Astrocyte of the cerebellum (primary cell): ENCODE results near the gene VSNL1.

ENCODE experiments used
- DNase-seq: peaks from one replicate; pipeline ENCODE4 v3.0.0-alpha.2; 2011; ENCODE audit warnings: low read depth
- H3K4me3 ChIP-seq: 2 replicates; pipeline ENCODE4 v1.5.1; 2011; ENCODE audit warnings: mild to moderate bottlenecking, low read depth, low read length, moderate library complexity
- in situ Hi-C: cut with HindIII; loops from 2 replicates; pipeline ENCODE4 v1.10.0; 2017; ENCODE audit warnings: low sequenced_read_pairs
- TF ChIP-seq, protein P1 (sequence below): IDR thresholded peaks from 2 replicates; pipeline ENCODE4 v1.5.1; 2012; ENCODE audit warnings: low read length, low read depth, moderate library complexity, mild to moderate bottlenecking; ENCODE audit errors: missing control alignments

VSNL1 gene

GRCh38 chr2:17571681-17572080, 31.2 kb downstream of the VSNL1 start:
- no peak overlapping the region for H3K4me3 ChIP-seq
- TF ChIP-seq, protein P1, sequence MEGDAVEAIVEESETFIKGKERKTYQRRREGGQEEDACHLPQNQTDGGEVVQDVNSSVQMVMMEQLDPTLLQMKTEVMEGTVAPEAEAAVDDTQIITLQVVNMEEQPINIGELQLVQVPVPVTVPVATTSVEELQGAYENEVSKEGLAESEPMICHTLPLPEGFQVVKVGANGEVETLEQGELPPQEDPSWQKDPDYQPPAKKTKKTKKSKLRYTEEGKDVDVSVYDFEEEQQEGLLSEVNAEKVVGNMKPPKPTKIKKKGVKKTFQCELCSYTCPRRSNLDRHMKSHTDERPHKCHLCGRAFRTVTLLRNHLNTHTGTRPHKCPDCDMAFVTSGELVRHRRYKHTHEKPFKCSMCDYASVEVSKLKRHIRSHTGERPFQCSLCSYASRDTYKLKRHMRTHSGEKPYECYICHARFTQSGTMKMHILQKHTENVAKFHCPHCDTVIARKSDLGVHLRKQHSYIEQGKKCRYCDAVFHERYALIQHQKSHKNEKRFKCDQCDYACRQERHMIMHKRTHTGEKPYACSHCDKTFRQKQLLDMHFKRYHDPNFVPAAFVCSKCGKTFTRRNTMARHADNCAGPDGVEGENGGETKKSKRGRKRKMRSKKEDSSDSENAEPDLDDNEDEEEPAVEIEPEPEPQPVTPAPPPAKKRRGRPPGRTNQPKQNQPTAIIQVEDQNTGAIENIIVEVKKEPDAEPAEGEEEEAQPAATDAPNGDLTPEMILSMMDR: no peak
- no peak for DNase-seq
- in situ Hi-C loops: no loop called here

DNA sequence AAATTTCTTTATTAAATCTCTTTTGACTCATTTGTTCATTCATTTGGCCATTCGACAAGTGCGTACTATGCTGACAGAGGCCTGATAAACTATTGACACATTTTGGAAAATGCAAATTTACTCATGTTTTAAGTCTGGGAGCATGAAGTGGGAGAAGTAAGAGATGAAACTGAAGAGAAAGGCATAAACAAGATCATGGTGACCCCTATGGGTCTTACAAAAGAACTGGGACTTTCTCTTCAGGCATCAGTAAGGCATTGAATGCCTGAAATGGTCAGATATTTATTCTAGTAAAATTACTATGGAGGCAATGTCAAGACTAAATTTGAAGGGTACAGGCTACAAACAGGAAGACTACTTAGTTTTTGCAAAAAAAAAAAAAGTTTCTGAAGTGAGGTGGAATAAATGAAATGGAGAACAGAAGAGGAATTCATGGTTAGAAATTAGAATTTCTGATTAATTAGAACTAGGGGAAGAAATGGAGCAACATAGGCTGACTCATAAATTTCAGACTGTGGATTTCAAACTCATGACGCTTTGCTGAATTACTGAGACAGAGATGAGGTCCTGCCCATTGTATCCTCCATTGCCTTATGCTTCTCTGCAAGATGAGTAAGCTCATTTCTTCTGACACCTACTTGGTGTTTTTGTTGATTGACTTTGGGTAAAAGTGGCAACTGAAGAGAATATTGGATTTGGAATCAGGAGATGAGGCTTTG, 32.7 kb downstream of the VSNL1 start:
- in situ Hi-C loops: no loop called here
- TF ChIP-seq, protein P1: peak; percentile 36
- no peak overlapping the region for H3K4me3 ChIP-seq
- DNase-seq: no peak

DNA sequence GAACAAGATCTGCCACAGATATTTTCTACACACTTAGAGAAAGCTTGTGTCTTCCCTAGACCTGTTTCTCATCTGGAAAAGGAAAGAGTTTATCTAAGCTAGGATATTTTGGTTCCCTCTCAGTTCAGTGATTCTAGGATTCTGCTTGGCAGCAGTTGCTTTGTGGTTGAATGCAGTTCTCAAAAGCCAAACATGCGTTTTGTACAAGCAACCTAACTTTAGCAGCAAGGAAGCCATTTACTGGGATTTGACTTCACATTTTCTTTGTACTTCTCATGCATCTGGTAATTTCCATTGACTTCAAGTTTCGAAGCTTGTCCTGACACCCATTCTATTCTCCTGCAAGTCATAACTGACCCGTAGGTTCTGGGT, 33.3 kb downstream of the VSNL1 start:
- TF ChIP-seq, protein P1: no peak
- in situ Hi-C loops: no loop called here
- no peak overlapping the region for H3K4me3 ChIP-seq
- DNase-seq: no peak

DNA sequence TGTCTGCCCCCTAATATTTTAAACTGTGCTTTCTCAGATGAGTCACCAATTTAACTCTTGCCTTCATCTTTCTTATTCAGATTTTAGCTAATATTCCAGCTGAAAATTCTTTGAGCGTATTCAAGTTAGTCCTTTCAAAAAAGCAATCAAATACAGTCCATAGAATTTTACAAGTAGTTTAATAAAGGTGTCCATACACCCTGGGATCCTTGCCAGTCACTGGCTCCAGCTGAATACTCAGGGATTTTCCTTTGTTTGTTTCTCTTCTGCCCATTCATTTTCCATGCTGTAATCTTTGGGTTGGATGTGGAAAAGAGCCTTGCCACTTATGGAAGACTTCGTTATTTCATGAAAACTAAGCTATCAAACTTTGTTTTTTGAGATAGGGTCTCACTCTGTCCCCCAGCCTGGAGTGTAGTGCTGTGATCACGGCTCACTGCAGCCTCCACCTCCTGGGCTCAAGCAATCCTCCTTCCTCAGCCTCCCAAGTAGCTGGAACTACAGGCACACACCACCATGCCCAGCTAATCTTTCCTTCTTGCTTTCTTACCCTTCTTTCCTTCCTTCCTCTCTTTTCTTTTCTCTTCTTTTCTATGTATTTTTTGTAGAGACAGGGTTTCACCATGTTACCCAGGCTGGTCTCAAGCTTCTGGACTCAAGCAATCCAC, 34.0 kb downstream of the VSNL1 start:
- TF ChIP-seq, protein P1: no peak
- no peak overlapping the region for H3K4me3 ChIP-seq
- in situ Hi-C loops: no loop called here
- DNase-seq: no peak

GRCh38 chr2:17576802-17577201, 36.3 kb downstream of the VSNL1 start:
- no peak for DNase-seq
- in situ Hi-C loops: no loop called here
- no peak overlapping the region for H3K4me3 ChIP-seq
- TF ChIP-seq, protein P1: no peak

GRCh38 chr2:17578466-17578928, 38.0 kb downstream of the VSNL1 start:
- in situ Hi-C loops: no loop called here
- DNase-seq: no peak
- TF ChIP-seq, protein P1: no peak
- H3K4me3 ChIP-seq: no peak overlapping the region
